IPS-11a (cell line): ENCODE results near the gene ANKS4B.
"Not testable (repeated sequence)": the region's sequence is repeated elsewhere in the genome, so short reads cannot be mapped to it uniquely, and the experiment has no call there.

Experiments
- H3K4me3 ChIP-seq: one replicate; pipeline ENCODE4 v1.5.1; 2013; ENCODE audit warnings: low read depth, low read length, control low read depth

The ANKS4B gene

GRCh38 chr16:21218153-21218552, 15.3 kb upstream of the ANKS4B start:
- no peak overlapping the region for H3K4me3 ChIP-seq

GRCh38 chr16:21219551-21219950, 13.9 kb upstream of the ANKS4B start:
- no peak overlapping the region for H3K4me3 ChIP-seq

- no peak overlapping the region for H3K4me3 ChIP-seq
Observed at GRCh38 chr16:21222495-21223337, 10.8 kb upstream of the ANKS4B start.

GRCh38 chr16:21223787-21224186, 9.7 kb upstream of the ANKS4B start:
- no peak overlapping the region for H3K4me3 ChIP-seq

- H3K4me3 ChIP-seq = no peak overlapping the region
Observed at GRCh38 chr16:21224800-21225199, 8.7 kb upstream of the ANKS4B start.

- H3K4me3 ChIP-seq = no peak overlapping the region
Observed at GRCh38 chr16:21226749-21227148, 6.8 kb upstream of the ANKS4B start.

- no peak overlapping the region for H3K4me3 ChIP-seq
Observed at GRCh38 chr16:21227866-21228265, 5.6 kb upstream of the ANKS4B start.

- H3K4me3 ChIP-seq = no peak overlapping the region
Observed at GRCh38 chr16:21228361-21228872, 5.1 kb upstream of the ANKS4B start.

- H3K4me3 ChIP-seq = no peak overlapping the region
Observed at GRCh38 chr16:21233045-21233520, 416 bp upstream of the ANKS4B start.

GRCh38 chr16:21235199-21235585, 1.7 kb downstream of the ANKS4B start:
- H3K4me3 ChIP-seq = no peak overlapping the region

- H3K4me3 ChIP-seq = no peak overlapping the region
Observed at GRCh38 chr16:21236831-21237230, 3.3 kb downstream of the ANKS4B start.

- H3K4me3 ChIP-seq = no peak overlapping the region
Observed at GRCh38 chr16:21239646-21240045, 6.1 kb downstream of the ANKS4B start.

- H3K4me3 ChIP-seq = no peak overlapping the region
Observed at GRCh38 chr16:21242756-21243155, 9.3 kb downstream of the ANKS4B start.

- no peak overlapping the region for H3K4me3 ChIP-seq
Observed at GRCh38 chr16:21244518-21245215, 11.2 kb downstream of the ANKS4B start.

- not testable (repeated sequence) for H3K4me3 ChIP-seq
Observed at GRCh38 chr16:21248179-21248578, 14.7 kb downstream of the ANKS4B start.

- no peak overlapping the region for H3K4me3 ChIP-seq
Observed at GRCh38 chr16:21250072-21250923, 16.8 kb downstream of the ANKS4B start.

GRCh38 chr16:21253470-21253869, 20.0 kb downstream of the ANKS4B start:
- H3K4me3 ChIP-seq = no peak overlapping the region

- H3K4me3 ChIP-seq = no peak overlapping the region
Observed at GRCh38 chr16:21256636-21257035, 23.1 kb downstream of the ANKS4B start.

GRCh38 chr16:21257284-21257683, 23.8 kb downstream of the ANKS4B start:
- no peak overlapping the region for H3K4me3 ChIP-seq

GRCh38 chr16:21260870-21261791, 27.6 kb downstream of the ANKS4B start:
- no peak overlapping the region for H3K4me3 ChIP-seq
